Measurements from ENCODE around the gene CLMN. TPM values are rescaled to one million over a fixed set of nuclear protein-coding genes. Genes with fewer than 3 reads are reported as not detected.
"Not testable (repeated sequence)": the region's sequence is repeated elsewhere in the genome, so short reads cannot be mapped to it uniquely, and the experiment has no call there.

CLMN gene
- total RNA-seq, 1 donor from 2014 or later = 2.1 TPM

DNA sequence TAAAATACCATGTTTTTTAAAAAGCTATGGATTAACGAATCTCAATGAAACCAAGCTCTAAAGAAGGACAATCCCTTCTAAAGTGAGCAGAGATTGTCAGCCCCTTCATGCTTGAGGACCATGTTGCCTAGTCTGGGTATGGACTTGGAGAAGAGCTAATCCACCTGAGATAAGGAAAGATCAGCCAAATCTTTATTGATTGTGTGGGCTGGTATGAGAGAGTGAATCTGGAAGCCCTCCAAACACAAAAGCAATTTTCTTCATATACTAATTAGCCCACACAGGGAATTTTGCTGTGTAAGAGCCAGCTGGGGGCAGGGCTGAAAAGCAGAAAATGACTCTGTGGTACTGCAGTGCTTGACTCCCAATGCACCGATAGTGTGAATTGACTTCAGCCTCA is 115.0 kb downstream of the CLMN start:
- H3K27me3 ChIP-seq (ENCODE audit: control insufficient read depth in 3 of 3, insufficient read depth in 3 of 3, low read length in 3 of 3) = no peaks in the 10 kb centered on the region
- H3K4me3 ChIP-seq (ENCODE audit: low read length in 3 of 3) = no peak overlapping the region
- no peak overlapping the region for H3K27ac ChIP-seq (ENCODE audit: low read depth, low read length)
- peaks cover 0 to 5% (median 0%) of the 10 kb centered on the region in 3 donors for H3K9me3 ChIP-seq (ENCODE audit: control insufficient read depth in 3 of 3, low read length in 3 of 3)
- H3K4me1 ChIP-seq (ENCODE audit: control insufficient read depth in 3 of 3, insufficient read depth in 3 of 3, low read length in 3 of 3) = no peaks in the 10 kb centered on the region
- H3K9ac ChIP-seq (ENCODE audit: low read depth in 1 of 3, low read length in 3 of 3) = no peak overlapping the region
- H3K36me3 ChIP-seq (ENCODE audit: control insufficient read depth in 3 of 3, insufficient read depth in 3 of 3, low read length in 3 of 3) = peaks cover under 1 to 4% (median 4%) of the 10 kb centered on the region in 3 donors

DNA sequence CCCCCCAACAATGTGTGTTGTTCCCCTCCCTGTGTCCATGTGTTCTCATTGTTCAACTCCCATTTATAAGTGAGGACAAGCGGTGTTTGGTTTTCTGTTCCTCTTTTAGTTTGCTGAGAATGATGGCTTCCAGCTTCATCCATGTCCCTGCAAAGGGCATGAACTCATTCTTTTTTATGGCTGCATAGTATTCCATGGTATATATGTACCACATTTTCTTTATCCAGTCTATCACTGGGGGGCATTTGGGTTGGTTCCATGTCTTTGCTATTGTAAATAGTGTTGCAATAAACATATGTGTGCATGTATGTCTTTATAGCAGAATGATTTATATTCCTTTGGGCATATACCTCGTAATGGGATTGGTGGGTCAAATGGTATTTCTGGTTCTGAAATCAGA is 118.0 kb downstream of the CLMN start:
- H3K9ac ChIP-seq (ENCODE audit: low read depth in 1 of 3, low read length in 3 of 3); H3K36me3 ChIP-seq (ENCODE audit: control insufficient read depth in 3 of 3, insufficient read depth in 3 of 3, low read length in 3 of 3); H3K4me3 ChIP-seq (ENCODE audit: low read length in 3 of 3); H3K9me3 ChIP-seq (ENCODE audit: control insufficient read depth in 3 of 3, low read length in 3 of 3); H3K27ac ChIP-seq (ENCODE audit: low read depth, low read length); H3K4me1 ChIP-seq (ENCODE audit: control insufficient read depth in 3 of 3, insufficient read depth in 3 of 3, low read length in 3 of 3); H3K27me3 ChIP-seq (ENCODE audit: control insufficient read depth in 3 of 3, insufficient read depth in 3 of 3, low read length in 3 of 3): not testable (repeated sequence)

DNA sequence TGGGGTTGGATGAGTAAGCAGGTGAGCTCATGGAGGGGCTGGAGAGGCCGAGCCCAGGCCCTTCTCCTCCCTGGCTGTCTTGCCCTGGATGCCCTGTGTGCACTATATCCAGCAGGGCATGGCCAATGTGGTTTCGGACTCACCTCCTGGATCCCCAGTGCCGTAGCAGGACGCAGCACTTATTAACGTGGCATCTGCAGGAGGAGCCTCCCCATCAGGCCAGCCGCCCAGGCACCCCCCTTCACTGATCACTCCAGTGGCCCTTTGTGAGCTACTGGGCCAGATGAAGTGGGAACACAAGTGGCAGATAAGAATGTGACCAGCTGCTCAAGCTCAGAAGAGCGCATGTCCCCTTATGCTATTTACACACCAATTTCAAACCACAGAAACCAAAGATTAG is 119.3 kb downstream of the CLMN start:
- Histone ChIP-seq H3K9me3 (ENCODE audit: control insufficient read depth in 3 of 3, low read length in 3 of 3) (peaks cover 0 to 5% (median 0%) of the 10 kb centered on the region in 3 donors), H3K27me3 (ENCODE audit: control insufficient read depth in 3 of 3, insufficient read depth in 3 of 3, low read length in 3 of 3) (no peaks in the 10 kb centered on the region), H3K36me3 (ENCODE audit: control insufficient read depth in 3 of 3, insufficient read depth in 3 of 3, low read length in 3 of 3) (peaks cover 4% of the 10 kb centered on the region in 3 donors)

DNA sequence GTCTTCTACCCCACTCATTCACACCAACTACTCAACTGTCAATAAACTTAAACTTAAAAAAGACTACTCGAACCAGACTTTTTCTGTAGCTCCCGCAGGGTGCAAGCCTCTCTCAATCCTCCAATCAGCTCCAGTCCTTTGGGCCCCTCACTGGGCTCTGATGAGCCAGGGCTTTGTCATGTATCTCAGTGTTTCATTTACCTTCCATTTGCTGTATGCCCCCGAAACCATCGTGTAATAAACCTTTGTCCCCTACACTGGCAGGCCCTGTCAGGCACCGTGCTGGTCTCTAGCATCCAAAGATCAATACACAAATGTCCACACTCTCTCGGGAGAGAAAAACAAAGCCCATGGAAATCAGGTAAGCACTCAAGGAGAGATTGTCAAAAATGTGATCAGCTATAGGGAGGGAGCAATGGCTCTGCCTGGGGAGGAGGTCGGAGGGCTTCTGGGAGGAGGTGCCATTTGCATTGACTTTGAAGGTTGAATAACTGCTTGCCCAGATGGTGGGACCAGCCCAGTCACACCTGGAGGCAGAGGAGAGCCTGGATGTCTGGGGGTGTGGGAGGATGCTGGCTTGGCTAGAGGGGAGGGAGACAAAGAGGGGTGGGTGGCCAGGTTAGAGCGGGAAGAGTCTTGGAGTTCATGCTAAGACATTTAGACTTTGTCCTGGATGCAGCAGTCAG is 120.3 kb downstream of the CLMN start:
- H3K9me3 ChIP-seq (ENCODE audit: control insufficient read depth in 3 of 3, low read length in 3 of 3) = no peaks in the 10 kb centered on the region
- H3K4me3 ChIP-seq (ENCODE audit: low read length in 3 of 3) = no peak overlapping the region
- no peaks in the 10 kb centered on the region for H3K27me3 ChIP-seq (ENCODE audit: control insufficient read depth in 3 of 3, insufficient read depth in 3 of 3, low read length in 3 of 3)
- peaks cover 4% of the 10 kb centered on the region in 3 donors for H3K36me3 ChIP-seq (ENCODE audit: control insufficient read depth in 3 of 3, insufficient read depth in 3 of 3, low read length in 3 of 3)
- no peaks in the 10 kb centered on the region for H3K4me1 ChIP-seq (ENCODE audit: control insufficient read depth in 3 of 3, insufficient read depth in 3 of 3, low read length in 3 of 3)
- no peak overlapping the region for H3K27ac ChIP-seq (ENCODE audit: low read depth, low read length)
- H3K9ac ChIP-seq (ENCODE audit: low read depth in 1 of 3, low read length in 3 of 3) = no peak overlapping the region

More for the DNA sequence above, 119.3 kb downstream of the CLMN start:
- Histone ChIP-seq H3K27ac (ENCODE audit: low read depth, low read length) (no peak overlapping the region), H3K4me3 (ENCODE audit: low read length in 3 of 3) (no peak overlapping the region), H3K4me1 (ENCODE audit: control insufficient read depth in 3 of 3, insufficient read depth in 3 of 3, low read length in 3 of 3) (no peaks in the 10 kb centered on the region), H3K9ac (ENCODE audit: low read depth in 1 of 3, low read length in 3 of 3) (no peak overlapping the region)

DNA sequence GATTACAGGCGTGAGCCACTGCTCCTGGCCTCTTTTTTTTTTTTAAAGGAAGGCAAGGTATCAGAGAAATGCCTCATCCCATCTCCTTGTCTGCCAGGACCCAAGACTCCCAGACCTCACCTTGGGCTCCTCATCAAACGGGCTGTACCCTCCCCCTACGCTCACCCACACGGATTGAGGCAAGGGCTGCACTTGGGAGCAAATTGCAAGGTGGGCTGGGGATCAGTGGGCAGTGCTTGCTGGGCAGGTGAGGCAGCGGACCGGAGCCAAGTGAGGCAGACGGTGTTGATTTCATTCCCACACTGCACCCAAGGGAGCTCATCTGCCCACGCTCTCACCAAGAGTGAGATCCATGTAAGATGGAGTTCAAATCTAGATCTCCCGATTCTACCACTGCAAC is 121.4 kb downstream of the CLMN start:
- Histone ChIP-seq H3K27ac (ENCODE audit: low read depth, low read length) (no peak overlapping the region), H3K4me3 (ENCODE audit: low read length in 3 of 3) (no peak overlapping the region), H3K27me3 (ENCODE audit: control insufficient read depth in 3 of 3, insufficient read depth in 3 of 3, low read length in 3 of 3) (no peaks in the 10 kb centered on the region)

DNA sequence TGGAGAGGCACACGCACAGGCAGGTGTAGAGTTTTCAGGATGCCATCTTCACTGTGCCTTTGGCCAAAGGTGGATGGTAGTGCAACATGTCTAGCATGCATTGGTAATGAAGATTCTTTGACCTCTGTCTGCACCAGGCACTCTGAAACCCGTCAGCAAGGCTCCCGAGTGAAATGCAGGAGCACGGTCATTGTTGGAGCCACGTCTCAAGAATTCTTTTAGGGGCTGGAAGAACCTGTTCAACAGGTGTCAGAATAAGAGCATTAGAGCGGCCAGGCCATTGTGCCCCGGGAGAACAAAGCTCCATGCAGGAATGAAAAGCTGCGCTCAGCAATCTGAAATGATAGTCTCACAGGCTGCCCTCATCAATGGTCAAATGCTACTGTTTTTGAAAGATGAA is 122.2 kb downstream of the CLMN start:
- Histone ChIP-seq H3K27ac (ENCODE audit: low read depth, low read length) (no peak overlapping the region), H3K27me3 (ENCODE audit: control insufficient read depth in 3 of 3, insufficient read depth in 3 of 3, low read length in 3 of 3) (no peaks in the 10 kb centered on the region), H3K4me3 (ENCODE audit: low read length in 3 of 3) (no peak overlapping the region), H3K9ac (ENCODE audit: low read depth in 1 of 3, low read length in 3 of 3) (no peak overlapping the region), H3K4me1 (ENCODE audit: control insufficient read depth in 3 of 3, insufficient read depth in 3 of 3, low read length in 3 of 3) (no peaks in the 10 kb centered on the region), H3K9me3 (ENCODE audit: control insufficient read depth in 3 of 3, low read length in 3 of 3) (no peaks in the 10 kb centered on the region), H3K36me3 (ENCODE audit: control insufficient read depth in 3 of 3, insufficient read depth in 3 of 3, low read length in 3 of 3) (peaks cover 0 to 4% (median 3%) of the 10 kb centered on the region in 3 donors)

More for the DNA sequence above, 121.4 kb downstream of the CLMN start:
- Histone ChIP-seq H3K9ac (ENCODE audit: low read depth in 1 of 3, low read length in 3 of 3) (no peak overlapping the region), H3K4me1 (ENCODE audit: control insufficient read depth in 3 of 3, insufficient read depth in 3 of 3, low read length in 3 of 3) (no peaks in the 10 kb centered on the region), H3K9me3 (ENCODE audit: control insufficient read depth in 3 of 3, low read length in 3 of 3) (no peaks in the 10 kb centered on the region), H3K36me3 (ENCODE audit: control insufficient read depth in 3 of 3, insufficient read depth in 3 of 3, low read length in 3 of 3) (peaks cover 2 to 4% (median 4%) of the 10 kb centered on the region in 3 donors)

DNA sequence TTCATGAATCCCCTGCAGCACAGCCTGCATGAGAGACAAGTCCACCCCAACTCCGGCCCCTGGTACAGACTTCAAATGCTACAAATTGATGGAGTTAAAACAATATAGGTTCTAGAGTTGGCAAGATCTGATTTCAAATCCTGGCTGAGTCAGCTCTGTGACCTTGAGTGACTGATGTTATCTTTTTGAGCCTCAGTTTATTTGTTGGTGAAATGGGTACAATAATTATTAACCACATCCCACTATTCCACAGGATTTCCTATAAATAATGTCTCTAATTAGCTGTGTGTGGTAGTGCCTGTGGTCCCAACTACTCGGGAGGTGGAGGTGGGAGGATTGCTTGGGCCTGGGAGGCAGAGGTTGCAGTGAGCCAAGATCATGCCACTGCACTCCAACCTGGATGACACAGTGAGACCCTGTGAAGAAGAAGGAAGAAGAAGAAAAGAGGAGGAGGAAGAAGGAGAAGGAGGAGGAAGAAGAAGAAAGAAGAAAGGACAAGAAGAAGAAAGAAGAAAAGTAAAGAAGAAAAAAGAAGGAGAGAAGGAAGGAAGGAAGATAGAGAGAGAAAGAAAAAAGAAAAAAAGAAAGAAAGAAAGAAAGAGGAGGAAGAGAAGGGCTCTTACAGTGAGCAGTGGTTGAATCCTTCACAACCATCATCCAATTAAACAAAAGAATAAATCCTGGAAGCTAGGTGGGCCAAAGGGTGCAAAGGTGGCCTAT is 122.7 kb downstream of the CLMN start:
- no peaks in the 10 kb centered on the region for H3K9me3 ChIP-seq (ENCODE audit: control insufficient read depth in 3 of 3, low read length in 3 of 3)
- H3K27ac ChIP-seq (ENCODE audit: low read depth, low read length) = no peak overlapping the region
- H3K4me1 ChIP-seq (ENCODE audit: control insufficient read depth in 3 of 3, insufficient read depth in 3 of 3, low read length in 3 of 3) = no peaks in the 10 kb centered on the region
- H3K9ac ChIP-seq (ENCODE audit: low read depth in 1 of 3, low read length in 3 of 3) = no peak overlapping the region
- H3K36me3 ChIP-seq (ENCODE audit: control insufficient read depth in 3 of 3, insufficient read depth in 3 of 3, low read length in 3 of 3) = peaks cover 0 to 4% (median 0%) of the 10 kb centered on the region in 3 donors
- H3K27me3 ChIP-seq (ENCODE audit: control insufficient read depth in 3 of 3, insufficient read depth in 3 of 3, low read length in 3 of 3) = no peaks in the 10 kb centered on the region
- H3K4me3 ChIP-seq (ENCODE audit: low read length in 3 of 3) = no peak overlapping the region

DNA sequence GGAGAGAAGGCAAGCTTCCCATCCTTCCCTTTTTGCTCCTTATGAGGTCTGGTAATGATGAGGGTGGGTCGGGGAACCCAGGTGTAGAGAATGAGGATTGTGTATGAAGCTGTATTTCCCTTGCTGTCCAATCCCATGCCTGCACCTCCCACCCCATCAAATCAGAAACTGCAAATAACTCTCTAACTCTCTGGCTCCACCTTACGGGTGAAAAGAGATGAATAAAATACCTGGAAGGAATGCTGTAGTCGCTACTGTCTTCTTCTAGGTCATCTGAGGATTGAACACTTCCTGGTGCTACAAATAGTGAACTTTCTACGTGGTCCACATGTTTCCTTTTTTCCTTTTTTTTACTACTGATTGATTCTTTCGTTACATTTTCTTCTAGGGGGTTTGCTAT is 123.4 kb downstream of the CLMN start:
- H3K9me3 ChIP-seq (ENCODE audit: control insufficient read depth in 3 of 3, low read length in 3 of 3) = no peaks in the 10 kb centered on the region
- no peak overlapping the region for H3K9ac ChIP-seq (ENCODE audit: low read depth in 1 of 3, low read length in 3 of 3)
- peaks cover 0 to 2% (median 0%) of the 10 kb centered on the region in 3 donors for H3K4me1 ChIP-seq (ENCODE audit: control insufficient read depth in 3 of 3, insufficient read depth in 3 of 3, low read length in 3 of 3)
- H3K27ac ChIP-seq (ENCODE audit: low read depth, low read length) = no peak overlapping the region
- H3K36me3 ChIP-seq (ENCODE audit: control insufficient read depth in 3 of 3, insufficient read depth in 3 of 3, low read length in 3 of 3) = peaks cover 0 to 6% (median 0%) of the 10 kb centered on the region in 3 donors
- no peak overlapping the region for H3K4me3 ChIP-seq (ENCODE audit: low read length in 3 of 3)
- H3K27me3 ChIP-seq (ENCODE audit: control insufficient read depth in 3 of 3, insufficient read depth in 3 of 3, low read length in 3 of 3) = no peaks in the 10 kb centered on the region

DNA sequence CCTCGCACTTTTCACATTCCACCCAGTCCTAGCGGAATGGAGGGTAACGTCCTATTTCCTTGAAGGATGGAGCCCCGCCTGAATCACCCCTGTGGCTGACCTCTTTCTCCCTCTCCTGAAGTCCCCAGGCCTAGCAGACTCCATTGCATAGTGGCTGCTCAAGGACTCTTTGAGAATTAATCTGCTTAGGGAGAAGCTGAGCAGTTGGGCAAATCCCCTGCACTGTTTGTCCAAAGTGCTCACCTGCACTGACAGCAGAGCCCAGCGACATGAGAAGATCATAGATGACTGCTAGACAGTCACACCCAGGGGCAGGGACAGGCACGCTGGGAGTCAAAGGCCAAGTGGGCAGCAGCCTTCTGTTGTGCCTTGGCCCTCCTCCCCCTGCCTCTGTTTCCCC is 124.7 kb downstream of the CLMN start:
- H3K9me3 ChIP-seq (ENCODE audit: control insufficient read depth in 3 of 3, low read length in 3 of 3) = no peaks in the 10 kb centered on the region
- H3K9ac ChIP-seq (ENCODE audit: low read depth in 1 of 3, low read length in 3 of 3) = no peak overlapping the region
- H3K27ac ChIP-seq (ENCODE audit: low read depth, low read length) = no peak overlapping the region
- H3K27me3 ChIP-seq (ENCODE audit: control insufficient read depth in 3 of 3, insufficient read depth in 3 of 3, low read length in 3 of 3) = no peaks in the 10 kb centered on the region
- H3K4me1 ChIP-seq (ENCODE audit: control insufficient read depth in 3 of 3, insufficient read depth in 3 of 3, low read length in 3 of 3) = peaks cover 6 to 11% (median 10%) of the 10 kb centered on the region in 3 donors
- peaks cover 0 to 6% (median 0%) of the 10 kb centered on the region in 3 donors for H3K36me3 ChIP-seq (ENCODE audit: control insufficient read depth in 3 of 3, insufficient read depth in 3 of 3, low read length in 3 of 3)
- H3K4me3 ChIP-seq (ENCODE audit: low read length in 3 of 3) = no peak overlapping the region

DNA sequence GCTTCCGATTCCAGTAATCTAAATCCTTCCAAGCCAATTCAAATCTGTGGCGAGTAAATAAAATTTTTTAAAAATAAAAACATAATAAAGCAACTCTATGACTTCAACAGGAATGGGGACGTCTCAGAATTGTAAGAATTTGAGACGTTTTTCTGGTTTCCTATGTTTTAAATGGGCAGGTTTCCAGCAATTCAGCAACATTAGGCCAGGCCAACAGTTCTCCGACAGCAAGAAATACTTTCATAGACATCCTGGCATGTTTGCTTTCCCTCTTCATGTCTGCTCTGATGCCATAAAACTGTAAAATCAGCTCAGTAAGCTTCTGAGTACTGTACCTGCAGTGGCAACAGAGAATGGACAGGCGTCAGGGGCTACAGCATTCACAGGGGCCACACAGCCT is 126.6 kb downstream of the CLMN start:
- H3K27ac ChIP-seq (ENCODE audit: low read depth, low read length) = no peak overlapping the region
- no peak overlapping the region for H3K9ac ChIP-seq (ENCODE audit: low read depth in 1 of 3, low read length in 3 of 3)
- H3K27me3 ChIP-seq (ENCODE audit: control insufficient read depth in 3 of 3, insufficient read depth in 3 of 3, low read length in 3 of 3) = no peaks in the 10 kb centered on the region
- H3K36me3 ChIP-seq (ENCODE audit: control insufficient read depth in 3 of 3, insufficient read depth in 3 of 3, low read length in 3 of 3) = peaks cover 0 to 4% (median 0%) of the 10 kb centered on the region in 3 donors
- H3K4me3 ChIP-seq (ENCODE audit: low read length in 3 of 3) = no peak overlapping the region
- peaks cover 11 to 17% (median 15%) of the 10 kb centered on the region in 3 donors for H3K4me1 ChIP-seq (ENCODE audit: control insufficient read depth in 3 of 3, insufficient read depth in 3 of 3, low read length in 3 of 3)
- no peaks in the 10 kb centered on the region for H3K9me3 ChIP-seq (ENCODE audit: control insufficient read depth in 3 of 3, low read length in 3 of 3)

Data from skeletal muscle tissue (tissue), 4 donors.